Panc1 (cell line): ENCODE results near the gene TMEM247. TPM values are rescaled to one million over a fixed set of nuclear protein-coding genes. Genes with fewer than 3 reads are reported as not detected.

Source experiments
- ATAC-seq: fragments of 200-7000 bp; cut with Tn5 transposase; 2 replicates; pipeline ENCODE4 v1.9.1; 2020; ENCODE audit warnings: mild to moderate bottlenecking, moderate library complexity
- BruUV-seq: library from RNA; stranded (reverse); fragments of 400-500 nt; replicated peaks from 2 replicates; lab custom pipeline; 2021; lab: Mats Ljungman, UMichigan
- CTCF ChIA-PET: fragments of 300-600 bp; sonication (Branson Sonifier 250); formaldehyde crosslinking; loops from one replicate; lab custom pipeline; 2022; ENCODE audit warnings: antibody characterized with exemption; lab: Charles Lee
- POLR2A ChIA-PET: fragments of 300-600 bp; sonication (Branson Sonifier 250); formaldehyde crosslinking; loops from one replicate; lab custom pipeline; 2022; ENCODE audit warnings: antibody characterized with exemption; lab: Charles Lee
- DNase-seq: peaks from one replicate; pipeline ENCODE4 v3.0.0-alpha.2; 2010; ENCODE audit warnings: low read depth, low spot score
- H3K27ac ChIP-seq: 2 replicates; pipeline ENCODE4 v1.5.1; 2011; ENCODE audit warnings: mild to moderate bottlenecking, low read length, inconsistent platforms
- H3K27me3 ChIP-seq: fragments of 200-500 bp; sonication (Bioruptor generic); 2 replicates; pipeline ENCODE4 v1.6.0; 2014; ENCODE audit warnings: low read length, inconsistent platforms; ENCODE audit not compliant: control insufficient read depth, insufficient read depth
- H3K36me3 ChIP-seq: fragments of 200-500 bp; sonication (Bioruptor generic); 2 replicates; pipeline ENCODE4 v1.5.1; 2014; ENCODE audit warnings: inconsistent platforms, mild to moderate bottlenecking, low read length, moderate library complexity; ENCODE audit not compliant: control insufficient read depth, insufficient read depth
- H3K4me1 ChIP-seq: 2 replicates; pipeline ENCODE4 v1.5.1; 2011; ENCODE audit warnings: inconsistent platforms, mild to moderate bottlenecking, low read length, moderate library complexity; ENCODE audit not compliant: control insufficient read depth, insufficient read depth
- H3K4me3 ChIP-seq, 2 experiments: 2 replicates each; pipeline ENCODE4 v1.5.1; 2011 to 2012; ENCODE audit warnings: low read depth in 2 of 2, low read length in 2 of 2, mild to moderate bottlenecking in 2 of 2, inconsistent platforms in 1 of 2, moderate library complexity in 1 of 2
- H3K9me3 ChIP-seq: fragments of 200-500 bp; sonication (Bioruptor generic); 2 replicates; pipeline ENCODE4 v1.5.1; 2014; ENCODE audit warnings: low read depth, mild to moderate bottlenecking, inconsistent platforms, low read length, moderate library complexity; ENCODE audit not compliant: control insufficient read depth, insufficient read depth
- CTCF ChIP-seq: fragments of 450-650 bp; IDR thresholded peaks from 2 replicates; pipeline ENCODE4 v1.5.1; 2017; ENCODE audit warnings: mild to moderate bottlenecking
- POLR2AphosphoS5 ChIP-seq: IDR thresholded peaks from 2 replicates; pipeline ENCODE4 v1.6.1; 2012; ENCODE audit warnings: mild to moderate bottlenecking, low read depth, low read length, moderate library complexity
- SIN3A ChIP-seq: IDR thresholded peaks from 2 replicates; pipeline ENCODE4 v1.6.1; 2012; ENCODE audit warnings: low read depth, mild to moderate bottlenecking, low read length, moderate library complexity, borderline replicate concordance; ENCODE audit not compliant: insufficient read depth
- TCF7L2 ChIP-seq: IDR thresholded peaks from 2 replicates; pipeline ENCODE4 v1.6.1; 2011; ENCODE audit warnings: mild to moderate bottlenecking, low read depth, low read length, inconsistent platforms
- in situ Hi-C: cut with HindIII; loops from 2 replicates; pipeline ENCODE4 v1.10.0; 2016; ENCODE audit warnings: low sequenced_read_pairs, low pct_unique_long_range_greater_than_20kb
- intact Hi-C: fragments of 100-400 bp; cut with micrococcal nuclease; formaldehyde crosslinking; loops from one replicate; pipeline ENCODE4 v1.10.0; 2022; ENCODE audit not compliant: unreplicated experiment
- total RNA-seq: library from RNA; stranded (reverse); gene quantifications from one replicate; pipeline ENCODE4 v1.2.1, GENCODE V29; 2021; ENCODE audit not compliant: unreplicated experiment
- TF ChIP-seq, protein P1 (sequence below), 2 experiments: IDR thresholded peaks; 2 replicates each; pipeline ENCODE4 v1.6.1; 2011 to 2012; ENCODE audit warnings: low read depth in 2 of 2, control low read depth in 1 of 2, low read length in 1 of 2, mild to moderate bottlenecking in 1 of 2, moderate library complexity in 1 of 2; ENCODE audit not compliant: insufficient read depth in 1 of 2

TMEM247 gene
- total RNA-seq, 1 experiment from 2014 or later: not detected

DNA sequence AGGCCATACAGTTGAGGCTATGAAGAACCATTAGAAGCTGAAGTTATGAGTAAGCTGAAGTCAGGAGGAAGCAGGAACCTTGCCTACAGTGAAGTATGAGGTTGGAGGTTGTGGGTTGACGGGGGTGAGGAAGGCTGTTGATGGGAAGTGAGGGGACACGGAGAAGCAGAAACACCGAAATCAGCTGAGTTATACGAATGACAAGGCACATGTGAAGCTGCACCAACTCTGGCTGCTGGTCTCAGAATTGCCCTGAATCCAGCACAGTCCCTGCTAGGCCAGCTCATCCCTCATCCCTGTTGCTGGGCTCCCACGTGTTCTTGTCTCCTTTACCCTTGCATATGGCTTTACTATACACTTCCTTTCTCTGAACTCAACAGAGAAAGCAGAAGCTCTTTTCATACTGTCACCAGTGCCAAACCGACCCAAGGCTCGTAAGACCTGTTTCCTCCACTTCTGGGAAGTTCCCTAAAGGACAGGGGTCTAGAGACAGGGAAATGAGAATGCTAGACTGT lies 9.2 kb upstream of the TMEM247 start:
- in situ Hi-C loops (no loop called here), intact Hi-C loops (no loop called here)
- DNase-seq (no peak), ATAC-seq (no peak)
- Histone ChIP-seq H3K4me3 (no peak overlapping the region), H3K27ac (no peak overlapping the region), H3K9me3 (no peaks in the 10 kb centered on the region), H3K27me3 (no peaks in the 10 kb centered on the region), H3K36me3 (no peaks in the 10 kb centered on the region), H3K4me1 (no peaks in the 10 kb centered on the region)
- CTCF ChIA-PET: no interaction called here
- POLR2A ChIA-PET: interaction anchor here (0.9 kb wide), 1 partner anchor 165 kb away, joined by 3 read pairs; no protein-coding TSS in a partner anchor
- BruUV-seq: no TSS peak
- TF ChIP-seq, protein P1, sequence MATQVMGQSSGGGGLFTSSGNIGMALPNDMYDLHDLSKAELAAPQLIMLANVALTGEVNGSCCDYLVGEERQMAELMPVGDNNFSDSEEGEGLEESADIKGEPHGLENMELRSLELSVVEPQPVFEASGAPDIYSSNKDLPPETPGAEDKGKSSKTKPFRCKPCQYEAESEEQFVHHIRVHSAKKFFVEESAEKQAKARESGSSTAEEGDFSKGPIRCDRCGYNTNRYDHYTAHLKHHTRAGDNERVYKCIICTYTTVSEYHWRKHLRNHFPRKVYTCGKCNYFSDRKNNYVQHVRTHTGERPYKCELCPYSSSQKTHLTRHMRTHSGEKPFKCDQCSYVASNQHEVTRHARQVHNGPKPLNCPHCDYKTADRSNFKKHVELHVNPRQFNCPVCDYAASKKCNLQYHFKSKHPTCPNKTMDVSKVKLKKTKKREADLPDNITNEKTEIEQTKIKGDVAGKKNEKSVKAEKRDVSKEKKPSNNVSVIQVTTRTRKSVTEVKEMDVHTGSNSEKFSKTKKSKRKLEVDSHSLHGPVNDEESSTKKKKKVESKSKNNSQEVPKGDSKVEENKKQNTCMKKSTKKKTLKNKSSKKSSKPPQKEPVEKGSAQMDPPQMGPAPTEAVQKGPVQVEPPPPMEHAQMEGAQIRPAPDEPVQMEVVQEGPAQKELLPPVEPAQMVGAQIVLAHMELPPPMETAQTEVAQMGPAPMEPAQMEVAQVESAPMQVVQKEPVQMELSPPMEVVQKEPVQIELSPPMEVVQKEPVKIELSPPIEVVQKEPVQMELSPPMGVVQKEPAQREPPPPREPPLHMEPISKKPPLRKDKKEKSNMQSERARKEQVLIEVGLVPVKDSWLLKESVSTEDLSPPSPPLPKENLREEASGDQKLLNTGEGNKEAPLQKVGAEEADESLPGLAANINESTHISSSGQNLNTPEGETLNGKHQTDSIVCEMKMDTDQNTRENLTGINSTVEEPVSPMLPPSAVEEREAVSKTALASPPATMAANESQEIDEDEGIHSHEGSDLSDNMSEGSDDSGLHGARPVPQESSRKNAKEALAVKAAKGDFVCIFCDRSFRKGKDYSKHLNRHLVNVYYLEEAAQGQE (IDR thresholded peaks at IDR 0.05; ENCODE audit: insufficient read depth in 1 of 2, low read depth in 2 of 2, low read length in 1 of 2): no peak
- no peak for TF ChIP-seq SIN3A
- no peak for TF ChIP-seq CTCF
- TF ChIP-seq TCF7L2: no peak
- TF ChIP-seq POLR2AphosphoS5: no peak

DNA sequence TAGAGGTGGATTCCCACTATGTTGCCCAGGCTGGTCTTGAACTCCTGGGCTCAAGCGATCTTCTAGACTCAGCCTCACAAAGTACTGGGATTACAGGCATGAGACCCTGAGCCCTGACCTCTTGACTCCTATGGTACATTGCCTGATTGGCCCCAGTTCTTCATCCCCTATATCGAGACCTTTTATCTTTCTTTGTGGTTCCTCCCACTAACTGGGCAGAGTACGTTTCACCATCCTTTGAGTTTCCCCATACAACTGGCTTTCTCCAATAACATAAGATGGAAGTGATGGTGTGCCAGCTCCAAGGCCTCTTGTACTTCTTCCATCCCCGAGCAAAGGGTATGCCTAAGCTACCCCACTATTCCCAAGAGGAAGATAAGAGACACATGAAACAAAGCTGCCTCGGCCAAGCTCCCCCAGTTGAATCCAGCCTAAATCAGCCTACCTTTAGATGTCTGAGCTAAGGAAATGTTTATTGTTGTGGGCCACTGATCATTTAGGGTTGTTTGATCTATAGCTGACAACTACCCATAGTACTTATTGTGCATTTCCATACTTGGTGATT lies 8.3 kb upstream of the TMEM247 start:
- no peaks in the 10 kb centered on the region for H3K27me3 ChIP-seq
- intact Hi-C loops (no loop called here), in situ Hi-C loops (no loop called here)
- H3K9me3 ChIP-seq: no peaks in the 10 kb centered on the region
- no peaks in the 10 kb centered on the region for H3K4me1 ChIP-seq
- ChIA-PET POLR2A (no interaction called here), CTCF (interaction anchor here (0.6 kb wide), 1 partner anchor 917 kb away, joined by 3 read pairs; no protein-coding TSS in a partner anchor)
- no peak overlapping the region for H3K4me3 ChIP-seq
- DNase-seq (no peak), ATAC-seq (no peak)
- BruUV-seq: no TSS peak
- TF ChIP-seq, protein P1 (IDR thresholded peaks at IDR 0.05; ENCODE audit: insufficient read depth in 1 of 2, low read depth in 2 of 2, low read length in 1 of 2): no peak
- TF ChIP-seq CTCF (no peak), TCF7L2 (no peak), POLR2AphosphoS5 (no peak), SIN3A (no peak)
- H3K36me3 ChIP-seq: no peaks in the 10 kb centered on the region
- H3K27ac ChIP-seq: no peak overlapping the region
